T47D (cell line): ENCODE results near the gene VAT1.
A peak's percentile ranks its signal among the peaks of the same experiment; 100 is the strongest.

Experiments used
- DNase-seq, 2 experiments: peaks; one replicate each; pipeline versions ENCODE4 v3.0.0 to v3.0.0-alpha.2; 2011 to 2012; ENCODE audit warnings: low read depth in 1 of 2, low spot score in 1 of 2
- JUND ChIP-seq: IDR thresholded peaks from 2 replicates; pipeline ENCODE4 v1.6.1; 2012; ENCODE audit warnings: low read depth
- in situ Hi-C: cut with HindIII; loops from 2 replicates; pipeline ENCODE4 v1.10.0; 2016; ENCODE audit warnings: low sequenced_read_pairs, low pct_unique_long_range_greater_than_20kb

VAT1 gene

GRCh38 chr17:43024407-43025289 lies 2.5 kb upstream of the VAT1 start, which contains the start of gene RND2:
TSS of gene RND2 (plus strand) at chr17:43025231. CDS start at chr17:43025348, 117 bp downstream.
- in situ Hi-C loops: no loop called here
- no peak for TF ChIP-seq JUND
- peak; percentile 96 to 98 for DNase-seq

GRCh38 chr17:43020789-43021740 lies 1.1 kb downstream of the VAT1 start:
- no peak for TF ChIP-seq JUND
- in situ Hi-C loops: no loop called here
- peak; percentile 67 to 87 for DNase-seq

- in situ Hi-C loops: no loop called here
- no peak for DNase-seq
- TF ChIP-seq JUND: no peak
Measured at GRCh38 chr17:43020030-43020621, 2.1 kb downstream of the VAT1 start.

- in situ Hi-C loops: no loop called here
- TF ChIP-seq JUND: no peak
- no peak for DNase-seq
Measured at GRCh38 chr17:43019418-43019817, 2.8 kb downstream of the VAT1 start.

- TF ChIP-seq JUND: no peak
- in situ Hi-C loops: no loop called here
- DNase-seq: no peak
Measured at GRCh38 chr17:43018932-43019331, 3.3 kb downstream of the VAT1 start.

- no peak for DNase-seq
- TF ChIP-seq JUND: no peak
- in situ Hi-C loops: no loop called here
Measured at GRCh38 chr17:43018008-43018853, 4.0 kb downstream of the VAT1 start.

- in situ Hi-C loops: no loop called here
- DNase-seq: no peak
- no peak for TF ChIP-seq JUND
Measured at GRCh38 chr17:43016216-43016615, 6.0 kb downstream of the VAT1 start.

- DNase-seq: no peak
- in situ Hi-C loops: no loop called here
- TF ChIP-seq JUND: no peak
Measured at GRCh38 chr17:43015579-43015978, 6.6 kb downstream of the VAT1 start.

- in situ Hi-C loops: no loop called here
- no peak for TF ChIP-seq JUND
- DNase-seq: no peak
Measured at GRCh38 chr17:43014649-43015542, 7.3 kb downstream of the VAT1 start.

GRCh38 chr17:43014020-43014648 lies 8.1 kb downstream of the VAT1 start:
- DNase-seq: no peak
- in situ Hi-C loops: no loop called here
- TF ChIP-seq JUND: no peak
